Measurements from ENCODE around the gene VEGFA. TPM values are rescaled to one million over a fixed set of nuclear protein-coding genes. Genes with fewer than 3 reads are reported as not detected.
"Not testable (repeated sequence)": the region's sequence is repeated elsewhere in the genome, so short reads cannot be mapped to it uniquely, and the experiment has no call there.

VEGFA gene
- total RNA-seq, 1 experiment from 2014 or later, result 116 TPM

GRCh38 chr6:43814111-43814510 is 44.1 kb downstream of the VEGFA start:
- H3K27ac ChIP-seq (ENCODE audit: low read depth, low read length, poor library complexity, severe bottlenecking), result no peak overlapping the region
- intact Hi-C loops (cut with micrococcal nuclease; ENCODE audit: unreplicated experiment), result no loop called here
- H3K4me3 ChIP-seq (ENCODE audit: low read depth, low read length, poor library complexity, severe bottlenecking), result no peak overlapping the region
- CTCF ChIA-PET, result no interaction called here
- H3K36me3 ChIP-seq (ENCODE audit: insufficient read depth, low read length, poor library complexity, severe bottlenecking), result no peaks in the 10 kb centered on the region
- no peak for DNase-seq (ENCODE audit: low spot score)
- BruUV-seq (replicated peaks), result no TSS peak
- POLR2A ChIA-PET (ENCODE audit: low non-redundant PET), result no interaction called here
- no peaks in the 10 kb centered on the region for H3K9me3 ChIP-seq (ENCODE audit: low read depth, low read length, poor library complexity, severe bottlenecking)
- no peak for TF ChIP-seq CTCF (conservative IDR thresholded peaks at IDR 0.05; ENCODE audit: low read depth, low read length)
- H3K27me3 ChIP-seq (replicated peaks; ENCODE audit: insufficient read depth, low read depth, low read length, poor library complexity), result no peaks in the 10 kb centered on the region
- H3K4me1 ChIP-seq (ENCODE audit: insufficient read depth, low read length, poor library complexity, severe bottlenecking), result peaks cover 5% of the 10 kb centered on the region

GRCh38 chr6:43814865-43815264 is 44.9 kb downstream of the VEGFA start:
- BruUV-seq (replicated peaks), result no TSS peak
- ChIA-PET POLR2A (ENCODE audit: low non-redundant PET) (no interaction called here), CTCF (no interaction called here)
- Histone ChIP-seq H3K4me3 (ENCODE audit: low read depth, low read length, poor library complexity, severe bottlenecking) (no peak overlapping the region), H3K4me1 (ENCODE audit: insufficient read depth, low read length, poor library complexity, severe bottlenecking) (peaks cover 5% of the 10 kb centered on the region), H3K27me3 (replicated peaks; ENCODE audit: insufficient read depth, low read depth, low read length, poor library complexity) (no peaks in the 10 kb centered on the region), H3K9me3 (ENCODE audit: low read depth, low read length, poor library complexity, severe bottlenecking) (no peaks in the 10 kb centered on the region), H3K27ac (ENCODE audit: low read depth, low read length, poor library complexity, severe bottlenecking) (no peak overlapping the region), H3K36me3 (ENCODE audit: insufficient read depth, low read length, poor library complexity, severe bottlenecking) (no peaks in the 10 kb centered on the region)
- DNase-seq (ENCODE audit: low spot score), result no peak
- intact Hi-C loops (cut with micrococcal nuclease; ENCODE audit: unreplicated experiment), result no loop called here
- TF ChIP-seq EZH2 (IDR thresholded peaks at IDR 0.05; ENCODE audit: borderline replicate concordance, low read depth, low read length, poor library complexity, severe bottlenecking) (no peak), CTCF (conservative IDR thresholded peaks at IDR 0.05; ENCODE audit: low read depth, low read length) (no peak)

GRCh38 chr6:43817192-43817591 is 47.2 kb downstream of the VEGFA start:
- no peaks in the 10 kb centered on the region for H3K36me3 ChIP-seq (ENCODE audit: insufficient read depth, low read length, poor library complexity, severe bottlenecking)
- H3K4me3 ChIP-seq (ENCODE audit: low read depth, low read length, poor library complexity, severe bottlenecking), result no peak overlapping the region
- peak; percentile 28; the same call in 1 of the 2 replicates for TF ChIP-seq CTCF (conservative IDR thresholded peaks at IDR 0.05; ENCODE audit: low read depth, low read length)
- no peak for TF ChIP-seq EZH2 (IDR thresholded peaks at IDR 0.05; ENCODE audit: borderline replicate concordance, low read depth, low read length, poor library complexity, severe bottlenecking)
- intact Hi-C loops (cut with micrococcal nuclease; ENCODE audit: unreplicated experiment), result no loop called here
- no peak overlapping the region for H3K27ac ChIP-seq (ENCODE audit: low read depth, low read length, poor library complexity, severe bottlenecking)
- H3K9me3 ChIP-seq (ENCODE audit: low read depth, low read length, poor library complexity, severe bottlenecking), result no peaks in the 10 kb centered on the region
- ChIA-PET POLR2A (ENCODE audit: low non-redundant PET) (no interaction called here), CTCF (no interaction called here)
- no TSS peak for BruUV-seq (replicated peaks)
- H3K27me3 ChIP-seq (replicated peaks; ENCODE audit: insufficient read depth, low read depth, low read length, poor library complexity), result no peaks in the 10 kb centered on the region
- peak; percentile 33 for DNase-seq (ENCODE audit: low spot score)
- no peaks in the 10 kb centered on the region for H3K4me1 ChIP-seq (ENCODE audit: insufficient read depth, low read length, poor library complexity, severe bottlenecking)

- intact Hi-C loops (cut with micrococcal nuclease; ENCODE audit: unreplicated experiment); POLR2A ChIA-PET (ENCODE audit: low non-redundant PET); BruUV-seq (replicated peaks): not testable (repeated sequence)
Measured at GRCh38 chr6:43818973-43819372, 49.0 kb downstream of the VEGFA start.

More at GRCh38 chr6:43818973-43819372, 49.0 kb downstream of the VEGFA start:
- H3K27ac ChIP-seq (ENCODE audit: low read depth, low read length, poor library complexity, severe bottlenecking); H3K27me3 ChIP-seq (replicated peaks; ENCODE audit: insufficient read depth, low read depth, low read length, poor library complexity); H3K4me3 ChIP-seq (ENCODE audit: low read depth, low read length, poor library complexity, severe bottlenecking); H3K36me3 ChIP-seq (ENCODE audit: insufficient read depth, low read length, poor library complexity, severe bottlenecking); DNase-seq (ENCODE audit: low spot score); H3K9me3 ChIP-seq (ENCODE audit: low read depth, low read length, poor library complexity, severe bottlenecking); H3K4me1 ChIP-seq (ENCODE audit: insufficient read depth, low read length, poor library complexity, severe bottlenecking); CTCF ChIA-PET: not testable (repeated sequence)

Data from A673 (cell line).